ENCODE results near the gene UGT3A1. TPM values are rescaled to one million over a fixed set of nuclear protein-coding genes. Genes with fewer than 3 reads are reported as not detected.

The UGT3A1 gene
- total and polyA plus RNA-seq, 10 of the 15 experiments (the other 5 are each of a cell fraction or from before 2014, with no cell fraction given): not detected

DNA sequence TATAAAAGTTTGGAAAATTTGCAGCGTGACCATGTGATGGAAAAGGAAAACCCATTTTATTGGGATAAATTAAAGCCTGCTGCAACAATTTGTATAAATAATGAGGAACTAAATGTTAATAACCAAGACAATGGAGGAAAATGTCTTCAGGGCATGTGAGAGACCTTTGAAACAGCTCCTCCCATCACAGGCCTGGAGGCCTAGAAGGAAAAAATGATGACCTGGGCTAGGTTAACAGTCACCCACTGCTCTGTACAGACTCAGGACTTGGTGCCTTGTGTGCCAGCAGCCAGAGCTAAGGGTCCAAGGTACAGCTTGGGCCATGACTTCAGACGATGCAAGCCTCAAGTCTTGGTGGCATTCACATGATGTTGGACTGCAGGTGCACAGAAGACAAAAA is 22.0 kb upstream of the UGT3A1 start:
- Histone ChIP-seq H3K27ac (ENCODE audit: control insufficient read depth, insufficient read depth) (no peak overlapping the region), H3K9me3 (replicated peaks; ENCODE audit: control insufficient read depth, insufficient read depth, low read length) (peaks cover 4% of the 10 kb centered on the region; the same call in 1 of the 3 replicates), H3K4me2 (ENCODE audit: control insufficient read depth, insufficient read depth) (no peak overlapping the region), H3K4me1 (ENCODE audit: control insufficient read depth, insufficient read depth, low read length) (no peaks in the 10 kb centered on the region), H4K20me1 (ENCODE audit: control insufficient read depth, insufficient read depth) (no peaks in the 10 kb centered on the region), H3K9ac (ENCODE audit: control insufficient read depth, insufficient read depth, low read length) (no peak overlapping the region), H3K79me2 (ENCODE audit: control insufficient read depth, insufficient read depth, low read length) (no peaks in the 10 kb centered on the region), H3K36me3 (ENCODE audit: control insufficient read depth in 2 of 2, insufficient read depth in 2 of 2, low read length in 1 of 2) (no peaks in the 10 kb centered on the region), H3K4me3 (no peak overlapping the region), H3K27me3 (replicated peaks in 1 of 2; ENCODE audit: control insufficient read depth in 2 of 2, insufficient read depth in 2 of 2, low read length in 1 of 2) (no peaks in the 10 kb centered on the region), H2AFZ (ENCODE audit: control insufficient read depth, low read depth, low read length) (no peak overlapping the region)
- ChIA-PET POLR2A (no interaction called here), SMC1A (ENCODE audit: uncharacterized antibody, unreplicated experiment) (no interaction called here), CTCF (no interaction called here), RAD21 (ENCODE audit: unreplicated experiment) (no interaction called here)
- in situ Hi-C loops (cut with MboI): no loop called here
- FAIRE-seq (no peak), ATAC-seq (no peak), DNase-seq (ENCODE audit: low read depth, low spot score) (no peak)
- TF ChIP-seq PAX5 (IDR thresholded peaks at IDR 0.05; ENCODE audit: borderline replicate concordance, low read depth, low read length) (no peak), RAD21 (IDR thresholded peaks at IDR 0.05; ENCODE audit: insufficient read depth, low read depth, low read length) (no peak), WRNIP1 (IDR thresholded peaks at IDR 0.05; ENCODE audit: borderline replicate concordance, low read depth, low read length) (no peak), CHD2 (IDR thresholded peaks at IDR 0.05; ENCODE audit: borderline replicate concordance, low read depth, low read length) (no peak)
- WGBS (ENCODE audit: insufficient coverage, insufficient replicate concordance, low lambda C conversion rate, missing lambda C conversion rate): 26% methylated on average over 2 of the region's 2 CpGs
- intact Hi-C loops (cut with micrococcal nuclease; ENCODE audit: unreplicated experiment): no loop called here
- BruUV-seq (replicated peaks): no TSS peak

DNA sequence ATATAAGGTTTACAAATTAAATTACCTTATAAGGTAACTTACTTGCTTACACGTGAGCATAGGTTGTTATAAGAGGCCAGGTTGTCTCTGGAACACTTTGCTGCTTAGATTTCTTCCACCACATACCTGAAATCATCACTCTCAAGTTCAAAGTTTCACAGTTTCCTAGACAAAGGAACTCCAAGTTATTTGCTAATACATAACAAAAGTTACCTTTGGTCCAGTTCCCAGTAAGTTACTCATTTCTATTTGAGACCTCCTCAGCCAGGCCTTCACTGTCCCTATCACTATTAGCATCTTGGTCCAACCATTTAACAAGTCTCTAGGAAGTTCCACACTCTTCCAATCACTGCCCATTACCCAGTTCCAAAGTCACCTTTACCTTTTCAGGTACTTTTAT is 18.5 kb upstream of the UGT3A1 start:
- Histone ChIP-seq H3K9me3 (replicated peaks; ENCODE audit: control insufficient read depth, insufficient read depth, low read length) (no peaks in the 10 kb centered on the region; the same call in 2 of the 3 replicates), H3K27me3 (replicated peaks in 1 of 2; ENCODE audit: control insufficient read depth in 2 of 2, insufficient read depth in 2 of 2, low read length in 1 of 2) (no peaks in the 10 kb centered on the region), H3K9ac (ENCODE audit: control insufficient read depth, insufficient read depth, low read length) (no peak overlapping the region), H3K4me2 (ENCODE audit: control insufficient read depth, insufficient read depth) (no peak overlapping the region), H3K27ac (ENCODE audit: control insufficient read depth, insufficient read depth) (no peak overlapping the region), H3K36me3 (ENCODE audit: control insufficient read depth in 2 of 2, insufficient read depth in 2 of 2, low read length in 1 of 2) (no peaks in the 10 kb centered on the region), H3K79me2 (ENCODE audit: control insufficient read depth, insufficient read depth, low read length) (no peaks in the 10 kb centered on the region), H3K4me1 (ENCODE audit: control insufficient read depth, insufficient read depth, low read length) (no peaks in the 10 kb centered on the region), H2AFZ (ENCODE audit: control insufficient read depth, low read depth, low read length) (no peak overlapping the region), H4K20me1 (ENCODE audit: control insufficient read depth, insufficient read depth) (no peaks in the 10 kb centered on the region), H3K4me3 (no peak overlapping the region)
- TF ChIP-seq MXI1 (IDR thresholded peaks at IDR 0.05; ENCODE audit: low read depth, low read length) (no peak), IKZF1 (conservative IDR thresholded peaks at IDR 0.05) (no peak), SMAD1 (IDR thresholded peaks at IDR 0.05; ENCODE audit: low read depth, partially characterized antibody) (no peak)
- TF ChIP-seq, protein P1, sequence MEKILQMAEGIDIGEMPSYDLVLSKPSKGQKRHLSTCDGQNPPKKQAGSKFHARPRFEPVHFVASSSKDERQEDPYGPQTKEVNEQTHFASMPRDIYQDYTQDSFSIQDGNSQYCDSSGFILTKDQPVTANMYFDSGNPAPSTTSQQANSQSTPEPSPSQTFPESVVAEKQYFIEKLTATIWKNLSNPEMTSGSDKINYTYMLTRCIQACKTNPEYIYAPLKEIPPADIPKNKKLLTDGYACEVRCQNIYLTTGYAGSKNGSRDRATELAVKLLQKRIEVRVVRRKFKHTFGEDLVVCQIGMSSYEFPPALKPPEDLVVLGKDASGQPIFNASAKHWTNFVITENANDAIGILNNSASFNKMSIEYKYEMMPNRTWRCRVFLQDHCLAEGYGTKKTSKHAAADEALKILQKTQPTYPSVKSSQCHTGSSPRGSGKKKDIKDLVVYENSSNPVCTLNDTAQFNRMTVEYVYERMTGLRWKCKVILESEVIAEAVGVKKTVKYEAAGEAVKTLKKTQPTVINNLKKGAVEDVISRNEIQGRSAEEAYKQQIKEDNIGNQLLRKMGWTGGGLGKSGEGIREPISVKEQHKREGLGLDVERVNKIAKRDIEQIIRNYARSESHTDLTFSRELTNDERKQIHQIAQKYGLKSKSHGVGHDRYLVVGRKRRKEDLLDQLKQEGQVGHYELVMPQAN (conservative IDR thresholded peaks at IDR 0.05): no peak
- 16% methylated on average over 1 of the region's 1 CpG for WGBS (ENCODE audit: insufficient coverage, insufficient replicate concordance, low lambda C conversion rate, missing lambda C conversion rate)
- FAIRE-seq (no peak), ATAC-seq (no peak), DNase-seq (ENCODE audit: low read depth, low spot score) (no peak)
- intact Hi-C loops (cut with micrococcal nuclease; ENCODE audit: unreplicated experiment) (no loop called here), in situ Hi-C loops (cut with MboI) (no loop called here)
- POLR2A ChIA-PET: interaction anchor here (0.9 kb wide), 1 partner anchor 14 kb away, joined by 3 read pairs; no protein-coding TSS in a partner anchor
- SMC1A ChIA-PET (ENCODE audit: uncharacterized antibody, unreplicated experiment): no interaction called here
- BruUV-seq (replicated peaks): no TSS peak
- CTCF ChIA-PET: no interaction called here
- RAD21 ChIA-PET (ENCODE audit: unreplicated experiment): no interaction called here
